B cell (primary cell): ENCODE measurements around the gene LY9. TPM values are rescaled to one million over a fixed set of nuclear protein-coding genes. Genes with fewer than 3 reads are reported as not detected.

Source experiments
- ATAC-seq: fragments of 200-7000 bp; cut with Tn5 transposase; one replicate; pipeline ENCODE4 v1.10.0; 2021; ENCODE audit warnings: low read depth, mild to moderate bottlenecking, moderate number of reproducible peaks, moderate library complexity
- CTCF ChIA-PET: fragments of 350-600 bp; sonication (Branson Sonifier 250); formaldehyde crosslinking; loops from one replicate; lab custom pipeline; 2021; ENCODE audit warnings: antibody characterized with exemption, inconsistent platforms; lab: Charles Lee
- POLR2A ChIA-PET: fragments of 350-600 bp; sonication (Branson Sonifier 250); formaldehyde crosslinking; loops from one replicate; lab custom pipeline; 2021; ENCODE audit warnings: antibody characterized with exemption; lab: Charles Lee
- DNase-seq: peaks from one replicate; pipeline ENCODE4 v3.0.0; 2013
- H2AFZ ChIP-seq: 2 replicates; pipeline ENCODE4 v1.6.1; 2012; ENCODE audit warnings: mild to moderate bottlenecking, low read depth, low read length; ENCODE audit not compliant: insufficient read depth, poor library complexity, severe bottlenecking
- H3K27ac ChIP-seq, 2 donors: 1 replicate in 1 of 2; 2 replicates in 1 of 2; pipeline ENCODE4 v1.5.1; 2012 to 2013; ENCODE audit warnings: low read length in 2 of 2, mild to moderate bottlenecking in 2 of 2, moderate library complexity in 1 of 2
- H3K27me3 ChIP-seq, 4 experiments: fragments of 200-600 bp in 1 of 4; sonication (generic) in 1 of 4; replicated peaks in 1 of 4; 1 replicate in 2 of 4; 2 replicates in 2 of 4; pipeline versions ENCODE4 v1.6.1 to v1.7.0; 2013 to 2016; ENCODE audit warnings: low read length in 3 of 4, mild to moderate bottlenecking in 2 of 4, mixed read lengths in 1 of 4, moderate library complexity in 1 of 4; ENCODE audit not compliant: insufficient read depth in 4 of 4, control insufficient read depth in 3 of 4; ENCODE audit errors: control extremely low read depth in 1 of 4
- H3K36me3 ChIP-seq, 2 experiments: replicated peaks in 1 of 2; 1 replicate in 1 of 2; 2 replicates in 1 of 2; pipeline versions ENCODE4 v1.6.1 to v1.7.1; 2013; ENCODE audit warnings: low read length in 1 of 2; ENCODE audit not compliant: insufficient read depth in 2 of 2, control insufficient read depth in 1 of 2; ENCODE audit errors: control extremely low read depth in 1 of 2, extremely low read depth in 1 of 2
- H3K4me1 ChIP-seq, 2 donors: fragments of 200-600 bp in 1 of 2; sonication (generic) in 1 of 2; 1 replicate in 1 of 2; 2 replicates in 1 of 2; pipeline versions ENCODE4 v1.5.1 to v1.6.1; 2013 to 2017; ENCODE audit warnings: low read length in 2 of 2; ENCODE audit not compliant: control insufficient read depth in 2 of 2, insufficient read depth in 2 of 2
- H3K4me2 ChIP-seq: replicated peaks from 2 replicates; pipeline ENCODE3; 2012; ENCODE audit warnings: mild to moderate bottlenecking, low read depth, low read length; ENCODE audit not compliant: poor library complexity, severe bottlenecking
- H3K4me3 ChIP-seq, 5 experiments: fragments of 200-600 bp in 1 of 5; sonication (generic) in 1 of 5; 1 replicate in 3 of 5; 2 replicates in 2 of 5; pipeline versions ENCODE4 v1.5.1 to v1.7.0; 2011 to 2016; ENCODE audit warnings: low read length in 4 of 5, mild to moderate bottlenecking in 4 of 5, low read depth in 2 of 5, control low read depth in 1 of 5, moderate library complexity in 1 of 5; ENCODE audit not compliant: insufficient read depth in 1 of 5; ENCODE audit errors: control extremely low read depth in 1 of 5, extremely low read depth in 1 of 5
- H3K79me2 ChIP-seq: fragments of 200-600 bp; sonication (generic); one replicate; pipeline ENCODE4 v1.6.0; 2016; ENCODE audit warnings: low read length; ENCODE audit not compliant: control insufficient read depth, insufficient read depth
- H3K9ac ChIP-seq: fragments of 200-600 bp; sonication (generic); 2 replicates; pipeline ENCODE4 v1.6.1; 2017; ENCODE audit warnings: mild to moderate bottlenecking, low read length, moderate library complexity
- H3K9me3 ChIP-seq, 3 donors: one replicate each; pipeline versions ENCODE4 v1.6.1 to v1.7.1; 2013; ENCODE audit warnings: low read length in 2 of 3; ENCODE audit not compliant: control insufficient read depth in 2 of 3, insufficient read depth in 1 of 3; ENCODE audit errors: control extremely low read depth in 1 of 3
- H4K20me1 ChIP-seq: 2 replicates; pipeline ENCODE4 v1.6.0; 2012; ENCODE audit warnings: mild to moderate bottlenecking, low read length; ENCODE audit not compliant: insufficient read depth, control insufficient read depth, poor library complexity, severe bottlenecking
- H3K27ac Mint-ChIP-seq: one replicate; pipeline ENCODE4 v1.8.0; 2021; ENCODE audit warnings: mixed read lengths
- H3K27me3 Mint-ChIP-seq: one replicate; pipeline ENCODE4 v1.8.0; 2021; ENCODE audit warnings: mixed read lengths
- H3K4me1 Mint-ChIP-seq: one replicate; pipeline ENCODE4 v1.8.0; 2021; ENCODE audit warnings: mixed read lengths
- H3K4me3 Mint-ChIP-seq: one replicate; pipeline ENCODE4 v1.8.0; 2021; ENCODE audit warnings: mixed read lengths
- H3K9me3 Mint-ChIP-seq: one replicate; pipeline ENCODE4 v1.8.0; 2022; ENCODE audit warnings: mixed read lengths; ENCODE audit not compliant: insufficient read depth
- CTCF ChIP-seq: fragments of 200-600 bp; IDR thresholded peaks from one replicate; pipeline ENCODE4 v1.8.0; 2022; ENCODE audit warnings: antibody characterized with exemption, mild to moderate bottlenecking
- EZH2 ChIP-seq: IDR thresholded peaks from 2 replicates; pipeline ENCODE4 v1.6.1; 2012; ENCODE audit warnings: borderline replicate concordance, low read depth, mild to moderate bottlenecking, moderate library complexity, low read length; ENCODE audit not compliant: insufficient read depth, poor library complexity, severe bottlenecking
- WGBS: methylation state at CpG from one replicate; pipeline ENCODE4 v1.1.5; 2013; ENCODE audit warnings: missing lambda C conversion rate; ENCODE audit not compliant: insufficient coverage; 5-methylcytosine and 5-hydroxymethylcytosine counted together
- intact Hi-C: fragments of 100-400 bp; cut with micrococcal nuclease; formaldehyde crosslinking; loops from one replicate; pipeline ENCODE4 v1.10.0; 2022
- polyA plus RNA-seq: library from polyadenylated mRNA; depleted of rRNA; stranded (reverse); fragments of >200 nt; gene quantifications from 2 replicates; pipeline ENCODE4 v1.2.3, GENCODE V29; 2012
- total RNA-seq, 2 donors: library from RNA; stranded (reverse); fragments of 120-200 nt in 1 of 2; gene quantifications; 1 replicate in 1 of 2; 2 replicates in 1 of 2; pipeline versions ENCODE4 v1.2.3 to v1.2.4, GENCODE V29; 2013 to 2022

LY9 gene
- total and polyA plus RNA-seq, 2 donors (not counting 1 experiment from before 2014, with no cell fraction given), result 252 to 365 TPM

GRCh38 chr1:160752924-160753323 is 43.0 kb upstream of the LY9 start:
- Histone ChIP-seq H3K4me3 (no peak overlapping the region), H3K79me2 (no peaks in the 10 kb centered on the region), H3K4me1 (no peaks in the 10 kb centered on the region), H3K27me3 (no peaks in the 10 kb centered on the region), H2AFZ (no peak overlapping the region), H3K9ac (no peak overlapping the region), H4K20me1 (no peaks in the 10 kb centered on the region), H3K36me3 (peaks cover 0 to 8% of the 10 kb centered on the region in 2 experiments), H3K27ac (no peak overlapping the region), H3K4me2 (no peak overlapping the region), H3K9me3 (no peaks in the 10 kb centered on the region)
- ATAC-seq (no peak), DNase-seq (no peak)
- Mint-ChIP-seq H3K27ac (no peak overlapping the region), H3K4me3 (no peak overlapping the region), H3K4me1 (peaks cover 15% of the 10 kb centered on the region), H3K9me3 (no peaks in the 10 kb centered on the region), H3K27me3 (no peaks in the 10 kb centered on the region)
- intact Hi-C loops, result no loop called here
- POLR2A ChIA-PET, result no interaction called here
- CTCF ChIA-PET, result interaction anchor here (0.5 to 1.3 kb wide), 4 partner anchors 16 to 225 kb away, joined by 3 to 4 read pairs (median 3); no protein-coding TSS in a partner anchor
- 80% methylated on average over 1 of the region's 5 CpGs for WGBS
- TF ChIP-seq EZH2 (no peak), CTCF (no peak)

- H3K9me3 ChIP-seq, result no peaks in the 10 kb centered on the region
- H3K27ac Mint-ChIP-seq, result no peak overlapping the region
- H3K4me2 ChIP-seq, result no peak overlapping the region
- no peaks in the 10 kb centered on the region for H3K79me2 ChIP-seq
- H3K9ac ChIP-seq, result no peak overlapping the region
- no peaks in the 10 kb centered on the region for H4K20me1 ChIP-seq
- no peak overlapping the region for H3K27ac ChIP-seq
- H3K4me1 ChIP-seq, result no peaks in the 10 kb centered on the region
- no peak overlapping the region for H3K4me3 Mint-ChIP-seq
- intact Hi-C loops, result no loop called here
- H3K36me3 ChIP-seq, result peaks cover 0 to 8% of the 10 kb centered on the region in 2 experiments
- H3K4me3 ChIP-seq, result no peak overlapping the region
- POLR2A ChIA-PET, result no interaction called here
- no peaks in the 10 kb centered on the region for H3K27me3 ChIP-seq
- H3K27me3 Mint-ChIP-seq, result no peaks in the 10 kb centered on the region
- peaks cover 15% of the 10 kb centered on the region for H3K4me1 Mint-ChIP-seq
- no peak for DNase-seq
- no peak for ATAC-seq
- CTCF ChIA-PET, result no interaction called here
- TF ChIP-seq EZH2 (no peak), CTCF (no peak)
- no peaks in the 10 kb centered on the region for H3K9me3 Mint-ChIP-seq
- no peak overlapping the region for H2AFZ ChIP-seq
These were observed 42.4 kb upstream of the LY9 start for GRCh38 chr1:160753594-160753993.
